GM19240 (cell line): ENCODE measurements around the gene LRPPRC.
"Not testable (repeated sequence)": the region's sequence is repeated elsewhere in the genome, so short reads cannot be mapped to it uniquely, and the experiment has no call there.

ENCODE experiments used
- DNase-seq: peaks from one replicate; pipeline ENCODE4 v3.0.0; 2011; ENCODE audit warnings: low spot score; ENCODE audit not compliant: insufficient read length

The LRPPRC gene

DNA sequence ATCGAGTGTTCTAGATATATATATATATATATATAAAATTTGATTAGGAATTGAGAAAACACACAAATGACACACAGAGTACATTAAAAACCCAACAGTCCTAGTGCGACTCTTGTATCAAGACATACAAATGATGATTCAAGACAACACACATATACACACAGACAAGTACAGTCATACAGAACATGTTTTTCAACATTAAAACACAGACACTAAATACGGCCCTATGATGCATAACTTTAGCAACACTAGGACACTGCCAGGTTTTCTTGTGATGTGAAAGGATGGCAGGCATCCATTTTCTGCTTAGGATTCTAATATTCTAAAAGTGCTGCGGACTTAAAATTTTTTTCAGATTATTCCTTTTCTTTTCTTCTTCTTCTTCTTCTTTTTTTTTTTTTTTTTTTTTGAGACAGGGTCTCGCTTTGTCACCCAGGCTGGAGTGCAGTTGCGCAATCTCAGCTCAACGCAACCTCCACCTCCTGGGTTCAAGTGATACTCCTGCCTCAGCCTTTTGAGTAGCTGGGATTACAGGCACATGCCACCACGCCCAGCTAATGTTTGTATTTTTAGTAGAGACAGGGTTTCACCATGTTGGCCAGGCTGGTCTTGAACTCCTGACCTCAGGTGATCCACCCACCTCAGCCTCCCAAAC, 84.5 kb downstream of the LRPPRC start:
- not testable (repeated sequence) for DNase-seq

DNA sequence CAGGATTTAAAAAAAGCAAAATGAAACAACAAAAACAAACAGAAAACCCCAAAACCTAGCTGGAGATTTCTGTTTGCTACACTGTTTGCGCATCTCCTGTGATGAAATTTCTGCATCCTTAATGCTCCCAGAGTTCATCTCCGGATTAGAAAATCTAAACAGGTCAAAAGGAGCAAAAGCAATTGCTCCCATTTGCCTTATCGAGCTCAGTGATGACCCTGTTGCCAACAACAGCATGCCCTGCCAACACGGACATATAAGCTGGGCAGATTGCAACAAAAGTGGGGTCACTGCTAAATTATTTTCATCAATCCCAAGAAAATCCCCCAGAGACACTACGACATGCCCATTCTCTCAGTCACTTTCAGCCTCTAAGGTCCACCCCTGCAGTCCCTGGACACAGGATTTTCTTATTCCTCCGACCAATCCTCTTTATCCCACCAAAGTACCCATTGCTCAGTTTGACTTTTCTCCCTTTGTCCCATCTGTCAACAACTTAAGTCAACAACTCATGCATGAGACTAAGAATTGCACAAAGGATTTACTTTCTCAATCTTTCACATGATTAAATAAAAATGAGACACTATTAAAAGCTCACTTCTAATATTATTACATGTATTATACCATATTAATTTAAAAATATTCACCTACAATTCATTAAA, 89.2 kb downstream of the LRPPRC start:
- DNase-seq: no peak

DNA sequence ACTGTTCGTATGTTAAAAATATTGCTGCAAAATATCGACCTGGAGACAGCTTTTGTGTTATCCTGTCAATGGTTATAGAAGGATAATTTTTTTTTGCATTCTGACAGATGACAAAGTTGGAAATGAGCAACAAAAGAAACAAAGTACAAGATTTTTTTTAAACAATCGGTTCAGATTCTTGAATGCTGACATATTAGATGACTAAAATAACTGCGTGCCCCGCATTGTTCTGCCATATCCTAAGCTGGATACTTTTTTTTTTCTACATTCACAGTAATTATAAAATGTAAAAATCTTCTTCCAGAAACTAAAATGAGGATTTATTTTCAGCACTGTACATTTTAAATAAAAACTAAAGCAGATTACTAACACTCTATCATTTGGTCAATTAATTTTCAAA, 89.9 kb downstream of the LRPPRC start:
- no peak for DNase-seq

DNA sequence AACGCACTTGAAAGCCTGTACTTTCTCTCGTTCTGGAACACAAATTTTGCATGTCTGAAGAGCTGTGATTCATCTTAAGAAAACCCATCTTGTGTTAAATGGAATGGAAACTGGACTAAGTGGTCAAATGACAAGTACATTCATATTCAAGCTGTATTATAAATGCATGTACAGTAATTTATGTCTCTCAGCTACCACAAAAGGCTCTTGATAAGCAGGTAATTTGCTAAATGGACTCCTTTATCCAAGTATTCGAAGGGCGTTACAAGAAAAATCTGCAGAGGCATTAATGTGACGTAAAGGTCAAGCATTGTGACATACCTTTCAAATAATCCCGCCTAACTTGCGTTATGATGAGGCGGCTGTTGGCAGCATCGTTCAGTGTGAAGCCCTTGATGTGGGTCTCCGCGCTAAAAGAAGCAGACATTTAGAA, 90.4 kb downstream of the LRPPRC start:
- DNase-seq: no peak

DNA sequence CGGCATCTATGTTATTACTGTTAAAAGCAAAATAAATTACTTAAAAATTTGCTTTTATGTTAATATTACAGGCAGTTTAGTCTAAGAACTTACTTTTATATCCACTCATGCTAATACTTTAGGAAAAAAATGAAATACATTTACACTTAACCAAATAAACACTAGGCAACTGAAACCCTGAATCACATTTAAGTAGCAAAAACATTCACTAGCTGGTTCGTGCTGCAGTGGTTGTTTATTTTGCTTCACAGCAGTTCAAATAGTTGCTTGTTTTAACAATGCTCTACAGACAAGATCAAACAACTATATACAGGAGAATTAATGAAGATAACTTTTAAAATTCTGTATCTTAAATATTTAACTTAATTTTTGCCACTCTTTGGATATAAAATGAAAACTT, 96.2 kb downstream of the LRPPRC start:
- DNase-seq: no peak

DNA sequence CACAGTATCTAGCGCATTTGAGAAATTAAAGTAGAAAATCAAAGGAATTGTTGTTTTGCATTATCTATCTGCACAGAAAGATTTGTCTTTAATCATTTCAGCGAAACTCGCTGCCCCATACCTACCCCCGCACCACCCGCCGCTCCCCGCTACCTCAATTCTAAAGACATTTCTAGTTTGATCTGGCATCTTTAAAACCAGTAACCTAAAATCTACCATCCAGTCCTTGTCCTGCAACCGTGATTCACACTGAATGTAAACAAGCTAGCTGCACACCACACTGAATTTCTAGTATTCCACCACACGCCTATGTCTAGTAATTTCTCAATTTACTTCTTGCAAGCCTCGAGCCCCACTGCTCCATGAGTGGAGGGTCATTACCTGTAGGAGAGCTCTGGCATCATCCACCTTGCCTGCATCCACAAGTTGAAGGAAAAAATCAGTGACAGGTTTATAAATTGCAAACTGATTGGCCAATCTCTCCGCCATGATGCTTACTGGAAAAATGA, 96.9 kb downstream of the LRPPRC start:
- DNase-seq: no peak

DNA sequence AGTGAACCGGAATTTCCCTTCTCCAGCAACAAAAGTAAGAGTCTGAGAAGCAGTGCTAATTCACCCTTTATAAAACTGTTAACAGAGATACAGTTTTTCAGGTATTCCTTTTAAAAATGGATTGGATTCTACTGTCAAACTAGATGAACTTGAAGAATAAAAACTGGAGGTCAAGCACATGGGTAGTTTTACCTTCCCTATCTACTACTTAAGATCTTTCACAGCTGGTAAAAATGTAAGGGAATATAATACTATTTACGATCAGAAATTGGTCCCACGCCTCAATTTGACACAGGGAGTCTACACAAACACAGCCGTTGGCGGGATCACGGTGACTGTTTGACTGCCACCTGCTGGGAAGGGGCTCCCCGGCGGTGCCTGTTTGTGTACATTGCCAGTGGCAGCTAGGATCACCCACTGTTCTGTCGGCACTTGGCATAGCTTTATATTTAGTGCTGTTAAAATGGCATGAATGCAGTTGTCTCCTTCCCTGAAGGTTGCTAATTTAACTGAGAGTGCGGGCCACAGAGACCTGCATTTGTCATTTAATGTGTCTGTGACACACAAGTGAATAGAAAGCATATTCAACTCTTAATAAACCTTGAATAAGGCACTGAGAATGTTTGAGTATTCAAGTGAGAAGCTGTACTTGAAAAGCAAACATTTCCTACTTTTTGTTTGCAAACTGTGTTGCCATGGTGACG, 97.5 kb downstream of the LRPPRC start:
- DNase-seq: no peak

DNA sequence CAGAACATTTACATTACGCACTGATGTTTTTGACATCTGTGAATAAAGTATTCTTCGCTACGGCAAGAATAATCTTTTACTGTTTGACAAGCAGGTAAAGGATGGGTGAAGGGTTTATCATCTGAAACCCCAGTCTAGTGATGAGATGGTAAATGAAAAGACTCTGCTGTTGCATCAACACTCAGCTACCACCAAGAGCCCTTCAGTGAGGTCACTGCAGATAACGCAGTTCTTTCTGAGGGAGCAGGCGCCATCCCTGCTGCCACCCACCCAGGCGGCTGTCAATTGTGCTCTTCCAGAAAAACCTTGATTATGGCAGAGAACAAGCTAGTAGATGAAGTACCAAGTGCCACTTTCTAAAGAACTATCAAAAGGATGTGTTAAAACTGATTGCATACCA, 98.3 kb downstream of the LRPPRC start:
- no peak for DNase-seq

DNA sequence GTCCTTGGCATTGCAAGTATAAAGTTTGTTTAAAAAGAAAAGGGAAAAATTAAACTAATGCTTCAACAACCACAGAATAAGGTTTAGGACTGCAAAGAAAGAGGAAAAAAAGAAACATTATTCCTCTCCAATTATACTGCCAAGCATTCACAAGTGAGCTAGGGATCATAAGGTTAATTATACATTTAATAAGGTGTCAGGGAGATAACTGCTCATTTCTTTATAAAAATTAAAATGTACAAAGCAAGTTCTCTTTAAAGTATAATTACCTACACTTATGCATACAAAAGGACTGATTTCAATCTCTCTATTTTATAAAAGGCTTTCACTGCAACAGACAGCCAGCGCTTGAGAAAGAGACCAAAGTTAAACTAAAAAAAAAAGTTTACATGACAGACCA, 98.9 kb downstream of the LRPPRC start:
- DNase-seq: no peak

DNA sequence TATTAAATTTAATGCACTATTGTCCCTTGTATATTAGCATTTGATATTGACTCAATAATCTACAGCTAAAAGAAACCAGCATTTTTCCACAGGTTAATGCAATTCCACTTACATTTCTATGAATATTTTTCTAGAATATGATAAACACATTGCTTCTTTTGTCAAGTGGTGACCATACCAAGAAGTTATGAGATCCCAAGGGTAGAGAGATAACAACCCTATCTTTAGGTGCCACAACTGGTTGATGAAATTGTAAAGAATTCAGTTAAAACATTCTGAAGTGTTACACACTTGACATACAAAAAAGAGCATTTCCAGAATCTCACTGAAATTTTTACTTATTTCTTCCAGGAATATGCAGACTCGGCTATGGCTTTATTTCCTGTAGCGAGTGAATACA, 101.0 kb downstream of the LRPPRC start:
- no peak for DNase-seq

DNA sequence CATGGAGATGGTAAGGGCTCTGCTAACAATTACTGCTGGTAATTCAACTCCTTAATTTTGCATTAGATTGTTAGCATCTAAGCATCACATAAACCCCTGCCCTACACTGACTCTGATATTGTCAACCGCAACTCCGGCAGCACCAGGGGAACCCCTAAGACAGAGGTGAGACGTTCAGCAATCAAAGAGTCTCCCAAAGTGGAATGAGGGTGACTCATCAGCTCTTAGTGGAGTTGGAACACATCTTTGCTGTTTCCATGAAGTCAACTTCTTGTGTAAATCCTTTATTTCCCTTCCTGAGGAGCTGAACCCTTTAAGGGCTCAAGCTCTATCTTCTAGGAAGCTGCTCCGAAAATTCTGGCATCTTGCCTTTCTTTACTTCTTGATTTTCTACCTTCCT, 104.9 kb downstream of the LRPPRC start:
- no peak for DNase-seq

DNA sequence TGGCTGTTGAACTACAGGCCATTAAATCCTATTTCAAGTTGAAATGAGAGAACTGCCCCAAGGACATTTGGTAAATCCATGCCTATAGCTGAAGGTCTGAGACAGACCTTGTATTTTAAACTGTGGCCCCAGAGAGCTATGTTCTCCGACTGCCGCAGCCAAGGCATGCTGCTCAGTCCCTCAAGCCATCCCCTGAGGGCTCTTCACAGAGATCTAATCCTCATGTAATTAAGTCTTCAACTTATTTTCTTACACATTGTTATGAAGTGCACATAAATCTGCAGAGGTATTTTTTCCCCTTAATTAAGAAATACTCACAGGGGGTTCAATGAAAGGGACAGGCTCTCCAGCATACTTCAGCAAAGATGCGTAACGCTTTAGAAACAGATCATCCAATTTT, 106.4 kb downstream of the LRPPRC start:
- DNase-seq: no peak

DNA sequence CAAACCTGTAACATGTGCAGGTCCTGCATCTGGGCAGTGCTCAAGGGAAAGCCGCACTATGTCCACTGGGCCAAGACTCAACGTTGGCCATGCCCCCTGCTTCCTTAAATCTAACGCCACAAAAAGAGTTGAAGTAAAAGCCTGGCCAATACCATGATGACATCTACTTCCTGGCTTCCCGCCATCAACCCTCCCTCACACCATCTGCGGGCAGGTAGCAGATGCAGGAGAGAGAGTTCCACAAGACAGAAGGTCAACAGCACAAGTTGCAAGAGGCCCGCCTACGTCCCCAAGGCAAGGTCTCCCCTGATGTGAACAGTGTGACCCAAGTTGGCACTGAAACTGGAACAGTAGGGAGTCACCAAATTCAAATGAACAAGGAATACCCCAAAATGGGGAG, 108.6 kb downstream of the LRPPRC start:
- no peak for DNase-seq

DNA sequence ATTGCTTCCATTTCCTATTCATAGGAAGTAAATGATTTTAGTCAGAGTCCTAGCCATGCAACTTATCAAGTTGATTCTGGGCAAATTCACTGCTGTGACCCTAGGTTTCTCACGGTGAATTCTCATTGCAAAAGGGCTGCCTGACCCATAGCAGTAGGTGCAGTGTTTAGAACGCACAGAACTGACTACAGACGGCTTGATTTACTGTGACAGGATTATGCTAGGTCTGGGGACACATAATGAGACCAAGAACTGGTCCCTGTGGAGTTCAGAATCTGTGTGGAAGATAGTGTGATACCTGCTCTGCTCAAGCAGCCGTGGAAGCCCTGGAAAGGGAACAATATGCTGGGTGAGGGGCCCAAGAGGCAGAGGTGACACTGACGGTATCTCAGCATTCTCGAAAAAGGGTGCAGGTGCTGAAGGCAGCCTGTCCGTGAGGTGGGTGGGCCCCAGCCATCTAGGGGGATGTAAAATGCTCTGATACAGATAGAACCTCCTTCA, 110.6 kb downstream of the LRPPRC start:
- DNase-seq: no peak

DNA sequence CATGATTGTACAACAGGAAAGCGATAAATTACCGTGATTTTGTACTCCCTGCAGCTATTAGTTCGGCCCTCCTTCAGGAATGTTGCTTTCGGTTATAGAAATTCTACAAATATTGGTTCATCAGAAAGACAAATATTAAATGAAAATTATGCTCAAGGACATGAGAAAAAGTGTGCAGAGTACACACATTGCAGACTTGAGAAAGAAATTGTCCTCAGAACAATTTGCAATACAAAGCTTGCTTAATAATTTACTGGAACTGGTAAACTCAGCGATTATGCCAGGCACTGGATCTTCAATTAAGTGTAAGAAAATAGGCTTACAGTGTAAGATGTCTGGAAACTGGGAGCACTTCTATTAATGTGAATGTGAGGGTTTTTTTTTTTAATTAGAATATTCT, 111.1 kb downstream of the LRPPRC start:
- no peak for DNase-seq

DNA sequence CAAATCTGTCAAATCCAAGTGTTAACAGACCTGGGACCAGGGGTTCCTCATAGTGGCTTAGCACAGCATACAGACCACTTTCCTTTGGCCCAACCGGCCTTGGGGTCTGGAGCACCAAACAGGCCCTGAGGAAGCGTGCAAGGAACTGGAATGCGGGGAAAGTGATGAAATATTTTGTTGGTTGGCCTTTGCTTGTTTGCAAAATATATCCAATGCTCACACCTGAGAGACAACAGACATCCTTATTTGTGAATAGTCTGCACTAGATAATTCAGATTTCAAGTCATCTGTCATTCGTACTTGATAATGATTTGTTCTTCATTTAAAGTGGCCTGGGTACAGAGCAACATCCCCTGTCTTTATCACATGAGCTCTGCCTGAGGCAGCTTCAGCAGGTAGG, 113.5 kb downstream of the LRPPRC start:
- DNase-seq: no peak

DNA sequence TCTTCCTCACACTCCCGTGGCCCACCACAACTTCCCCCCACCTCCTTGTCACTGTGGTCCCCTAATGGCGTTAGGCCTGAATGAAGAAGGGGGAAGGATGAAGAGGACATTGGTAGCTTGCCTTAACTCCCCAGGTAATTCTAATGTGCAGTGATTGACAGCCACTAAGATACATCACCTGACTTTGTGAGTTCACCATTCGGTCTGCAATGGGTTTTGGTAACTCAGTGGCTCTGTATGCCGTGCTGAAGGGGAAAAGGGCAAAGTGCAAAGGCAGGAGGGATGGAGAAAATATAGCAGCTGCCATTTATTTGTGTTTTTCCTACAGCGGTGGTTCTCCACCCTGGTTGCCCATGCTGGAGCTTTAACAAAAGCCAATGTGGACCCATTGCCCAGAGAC, 114.8 kb downstream of the LRPPRC start:
- no peak for DNase-seq

DNA sequence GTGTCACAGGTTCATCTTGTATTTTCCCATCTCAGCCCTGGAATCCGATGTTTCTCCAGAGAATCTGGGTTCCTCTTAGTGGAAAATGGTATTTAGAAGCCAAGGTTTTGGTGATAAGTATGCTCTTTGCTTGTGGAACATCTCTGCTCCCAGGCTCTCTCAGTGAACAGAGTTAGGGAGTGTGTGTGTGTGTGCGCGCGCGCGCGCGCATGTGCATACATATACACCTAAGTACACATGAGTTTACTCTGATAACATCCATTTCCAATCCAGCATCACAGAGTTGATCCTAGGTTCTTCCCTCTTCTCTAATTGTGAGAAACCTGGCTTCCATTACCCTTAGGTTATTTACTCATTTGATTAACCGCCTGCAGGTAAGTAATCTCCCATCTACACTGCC, 115.3 kb downstream of the LRPPRC start:
- DNase-seq: no peak

DNA sequence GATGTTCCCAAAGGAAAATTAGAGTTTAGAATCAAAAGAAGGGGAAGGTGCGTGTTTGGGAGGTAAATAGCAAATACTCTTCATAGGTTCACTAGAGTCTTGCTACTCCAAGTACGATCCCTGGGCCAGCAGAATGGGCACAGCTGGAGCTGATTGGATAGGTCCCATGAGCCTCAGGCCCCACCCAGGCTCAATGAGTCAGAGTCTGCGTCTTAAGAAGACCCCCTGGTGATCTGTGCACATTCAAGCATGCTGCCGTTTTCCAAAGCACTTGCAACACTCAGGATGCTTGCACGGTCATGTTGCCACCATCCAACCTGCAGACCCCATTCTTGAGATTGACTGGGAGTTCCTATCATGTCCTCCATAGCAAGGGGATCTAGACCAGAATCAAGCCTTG, 116.5 kb downstream of the LRPPRC start:
- no peak for DNase-seq

DNA sequence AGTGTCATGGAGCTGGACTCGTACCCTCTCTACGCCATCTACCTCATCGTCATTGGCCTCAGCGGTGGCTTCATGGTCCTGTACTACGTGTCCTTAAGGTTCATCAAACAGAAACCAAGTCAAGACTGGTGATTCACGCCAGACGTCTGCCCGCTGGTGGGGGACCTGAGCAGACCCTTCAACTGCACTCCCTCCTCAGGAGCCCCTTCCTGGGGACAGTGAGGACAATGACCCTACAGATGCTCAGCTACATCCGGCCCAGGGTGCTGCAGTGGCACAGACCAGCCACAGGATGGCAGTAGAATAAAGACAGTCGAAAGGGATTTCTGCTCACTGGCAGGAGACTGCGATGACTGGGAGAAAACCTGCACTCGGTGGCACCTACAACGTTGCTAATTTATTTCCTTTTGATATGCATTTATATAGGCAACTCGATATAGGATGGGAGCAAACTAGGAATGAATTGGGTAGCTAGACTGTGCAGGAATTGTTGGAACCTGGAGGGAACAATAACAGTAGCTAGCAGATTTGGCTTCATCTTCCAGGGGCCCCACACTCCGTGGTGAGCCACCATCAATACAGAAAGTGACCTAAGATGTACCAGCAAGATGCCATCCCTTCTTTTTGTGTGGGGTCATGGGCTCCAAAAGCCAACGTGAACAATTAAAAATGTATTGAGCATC, 117.9 kb downstream of the LRPPRC start:
- peak; percentile 70 for DNase-seq

DNA sequence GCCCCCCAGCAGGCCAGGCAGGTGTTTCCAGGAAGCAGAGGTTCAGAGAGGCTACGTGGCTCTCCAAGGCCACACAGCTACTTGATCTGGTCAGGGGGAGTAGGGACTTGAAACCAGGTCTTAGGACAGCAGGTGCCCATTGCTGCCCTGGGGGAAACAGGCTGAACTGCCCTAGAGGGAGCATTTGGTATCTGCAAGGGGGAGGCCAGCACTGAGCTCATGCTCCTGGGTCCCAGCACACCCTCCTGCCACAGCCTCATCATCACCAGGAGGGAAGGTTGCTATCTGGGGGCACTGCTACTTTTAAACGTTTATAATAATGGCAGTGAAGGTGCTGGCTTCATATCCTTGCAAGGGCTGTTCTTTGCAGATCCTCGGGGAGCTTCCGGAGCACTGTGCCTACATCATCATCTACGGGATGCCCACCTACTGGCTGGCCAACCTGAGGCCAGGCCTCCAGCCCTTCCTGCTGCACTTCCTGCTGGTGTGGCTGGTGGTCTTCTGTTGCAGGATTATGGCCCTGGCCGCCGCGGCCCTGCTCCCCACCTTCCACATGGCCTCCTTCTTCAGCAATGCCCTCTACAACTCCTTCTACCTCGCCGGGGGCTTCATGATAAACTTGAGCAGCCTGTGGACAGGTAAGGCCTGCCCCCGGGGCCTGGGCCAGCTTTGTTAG, 120.9 kb downstream of the LRPPRC start:
- no peak for DNase-seq
